ENCODE results near the gene TSN.
"Not testable (repeated sequence)": the region's sequence is repeated elsewhere in the genome, so short reads cannot be mapped to it uniquely, and the experiment has no call there.

Gene TSN

GRCh38 chr2:121807771-121808170, 52.3 kb downstream of the TSN start:
- H3K9me3 ChIP-seq (ENCODE audit: control insufficient read depth, low read length); H3K4me1 ChIP-seq (ENCODE audit: control insufficient read depth, insufficient read depth, low read length); H3K4me3 ChIP-seq (ENCODE audit: low read length); H3K36me3 ChIP-seq (ENCODE audit: control insufficient read depth, insufficient read depth, low read length); H3K9ac ChIP-seq (ENCODE audit: low read length); H3K27me3 ChIP-seq (ENCODE audit: control insufficient read depth, insufficient read depth, low read length): not testable (repeated sequence)

- Histone ChIP-seq H3K36me3 (ENCODE audit: control insufficient read depth, insufficient read depth, low read length) (no peaks in the 10 kb centered on the region), H3K9ac (ENCODE audit: low read length) (no peak overlapping the region), H3K27me3 (ENCODE audit: control insufficient read depth, insufficient read depth, low read length) (no peaks in the 10 kb centered on the region), H3K4me1 (ENCODE audit: control insufficient read depth, insufficient read depth, low read length) (no peaks in the 10 kb centered on the region), H3K9me3 (ENCODE audit: control insufficient read depth, low read length) (no peaks in the 10 kb centered on the region), H3K4me3 (ENCODE audit: low read length) (no peak overlapping the region)
Measured at GRCh38 chr2:121809607-121810006, 54.2 kb downstream of the TSN start.

- no peak overlapping the region for H3K9ac ChIP-seq (ENCODE audit: low read length)
- no peaks in the 10 kb centered on the region for H3K4me1 ChIP-seq (ENCODE audit: control insufficient read depth, insufficient read depth, low read length)
- H3K9me3 ChIP-seq (ENCODE audit: control insufficient read depth, low read length): no peaks in the 10 kb centered on the region
Measured at GRCh38 chr2:121810959-121811853, 55.8 kb downstream of the TSN start.

GRCh38 chr2:121813083-121813482, 57.6 kb downstream of the TSN start:
- not testable (repeated sequence) for H3K9me3 ChIP-seq (ENCODE audit: control insufficient read depth, low read length)

More at GRCh38 chr2:121810959-121811853, 55.8 kb downstream of the TSN start:
- H3K36me3 ChIP-seq (ENCODE audit: control insufficient read depth, insufficient read depth, low read length): no peaks in the 10 kb centered on the region
- H3K27me3 ChIP-seq (ENCODE audit: control insufficient read depth, insufficient read depth, low read length): no peaks in the 10 kb centered on the region
- no peak overlapping the region for H3K4me3 ChIP-seq (ENCODE audit: low read length)

GRCh38 chr2:121815216-121815615, 59.8 kb downstream of the TSN start:
- Histone ChIP-seq H3K27me3 (ENCODE audit: control insufficient read depth, insufficient read depth, low read length) (no peaks in the 10 kb centered on the region), H3K4me3 (ENCODE audit: low read length) (no peak overlapping the region), H3K36me3 (ENCODE audit: control insufficient read depth, insufficient read depth, low read length) (no peaks in the 10 kb centered on the region), H3K9me3 (ENCODE audit: control insufficient read depth, low read length) (no peaks in the 10 kb centered on the region), H3K4me1 (ENCODE audit: control insufficient read depth, insufficient read depth, low read length) (no peaks in the 10 kb centered on the region), H3K9ac (ENCODE audit: low read length) (no peak overlapping the region)

More at GRCh38 chr2:121813083-121813482, 57.6 kb downstream of the TSN start:
- not testable (repeated sequence) for H3K4me1 ChIP-seq (ENCODE audit: control insufficient read depth, insufficient read depth, low read length); H3K36me3 ChIP-seq (ENCODE audit: control insufficient read depth, insufficient read depth, low read length); H3K4me3 ChIP-seq (ENCODE audit: low read length); H3K27me3 ChIP-seq (ENCODE audit: control insufficient read depth, insufficient read depth, low read length); H3K9ac ChIP-seq (ENCODE audit: low read length)

- no peak overlapping the region for H3K9ac ChIP-seq (ENCODE audit: low read length)
Measured at GRCh38 chr2:121816797-121817196, 61.3 kb downstream of the TSN start.

GRCh38 chr2:121817304-121817703, 61.9 kb downstream of the TSN start:
- H3K4me3 ChIP-seq (ENCODE audit: low read length); H3K4me1 ChIP-seq (ENCODE audit: control insufficient read depth, insufficient read depth, low read length); H3K9me3 ChIP-seq (ENCODE audit: control insufficient read depth, low read length); H3K36me3 ChIP-seq (ENCODE audit: control insufficient read depth, insufficient read depth, low read length); H3K27me3 ChIP-seq (ENCODE audit: control insufficient read depth, insufficient read depth, low read length); H3K9ac ChIP-seq (ENCODE audit: low read length): not testable (repeated sequence)

More at GRCh38 chr2:121816797-121817196, 61.3 kb downstream of the TSN start:
- Histone ChIP-seq H3K36me3 (ENCODE audit: control insufficient read depth, insufficient read depth, low read length) (no peaks in the 10 kb centered on the region), H3K27me3 (ENCODE audit: control insufficient read depth, insufficient read depth, low read length) (no peaks in the 10 kb centered on the region), H3K9me3 (ENCODE audit: control insufficient read depth, low read length) (no peaks in the 10 kb centered on the region), H3K4me1 (ENCODE audit: control insufficient read depth, insufficient read depth, low read length) (no peaks in the 10 kb centered on the region), H3K4me3 (ENCODE audit: low read length) (no peak overlapping the region)

Data from mucosa of stomach (tissue), 1 donor.